ENCODE data around the gene EPM2A.

The EPM2A gene

DNA sequence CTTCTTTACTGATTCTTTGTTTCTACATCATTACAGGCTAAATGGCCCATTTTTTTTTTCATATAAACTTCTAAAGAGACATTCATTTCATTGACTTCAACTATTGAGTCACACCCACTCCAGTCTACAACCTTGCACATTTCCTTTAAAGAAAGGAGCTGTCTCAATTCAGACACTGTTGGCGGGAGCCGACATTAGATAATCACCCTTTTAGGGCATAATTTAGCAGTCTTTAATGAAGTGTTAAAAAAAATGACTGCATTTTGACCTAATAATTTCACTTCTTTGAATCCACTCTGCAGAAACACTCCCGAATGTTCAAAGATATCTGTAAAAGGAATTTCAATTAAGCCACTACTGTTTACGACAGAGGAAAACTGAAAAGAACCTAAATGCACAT is 1.5 kb downstream of the EPM2A start:
- no peak overlapping the region for H3K4me3 ChIP-seq (ENCODE audit: control insufficient read depth, low read depth, low read length)
- TF ChIP-seq, protein P1, sequence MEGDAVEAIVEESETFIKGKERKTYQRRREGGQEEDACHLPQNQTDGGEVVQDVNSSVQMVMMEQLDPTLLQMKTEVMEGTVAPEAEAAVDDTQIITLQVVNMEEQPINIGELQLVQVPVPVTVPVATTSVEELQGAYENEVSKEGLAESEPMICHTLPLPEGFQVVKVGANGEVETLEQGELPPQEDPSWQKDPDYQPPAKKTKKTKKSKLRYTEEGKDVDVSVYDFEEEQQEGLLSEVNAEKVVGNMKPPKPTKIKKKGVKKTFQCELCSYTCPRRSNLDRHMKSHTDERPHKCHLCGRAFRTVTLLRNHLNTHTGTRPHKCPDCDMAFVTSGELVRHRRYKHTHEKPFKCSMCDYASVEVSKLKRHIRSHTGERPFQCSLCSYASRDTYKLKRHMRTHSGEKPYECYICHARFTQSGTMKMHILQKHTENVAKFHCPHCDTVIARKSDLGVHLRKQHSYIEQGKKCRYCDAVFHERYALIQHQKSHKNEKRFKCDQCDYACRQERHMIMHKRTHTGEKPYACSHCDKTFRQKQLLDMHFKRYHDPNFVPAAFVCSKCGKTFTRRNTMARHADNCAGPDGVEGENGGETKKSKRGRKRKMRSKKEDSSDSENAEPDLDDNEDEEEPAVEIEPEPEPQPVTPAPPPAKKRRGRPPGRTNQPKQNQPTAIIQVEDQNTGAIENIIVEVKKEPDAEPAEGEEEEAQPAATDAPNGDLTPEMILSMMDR (conservative IDR thresholded peaks at IDR 0.05; ENCODE audit: control insufficient read depth, insufficient read depth, low read depth, low read length), result no peak
- no peak for DNase-seq (ENCODE audit: low read depth)

DNA sequence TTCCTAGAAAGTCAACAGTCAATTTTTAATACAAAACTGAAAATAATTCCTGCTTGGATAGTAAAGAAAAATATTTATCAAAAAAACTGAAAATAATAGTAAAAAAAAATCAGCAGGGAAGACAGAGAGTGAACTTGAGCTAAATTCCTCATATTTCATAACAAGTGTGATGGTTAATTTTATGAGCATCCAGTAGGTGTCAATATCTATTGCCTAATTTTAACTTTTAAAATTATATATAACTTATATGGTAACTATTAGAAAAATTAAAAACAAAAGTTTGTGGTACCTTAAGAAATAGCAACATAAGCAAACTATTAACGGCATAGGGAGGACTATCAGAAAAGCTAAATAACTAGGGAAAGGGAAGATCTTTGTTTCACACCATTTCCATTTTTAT is 2.1 kb downstream of the EPM2A start:
- no peak for DNase-seq (ENCODE audit: low read depth)
- TF ChIP-seq, protein P1 (conservative IDR thresholded peaks at IDR 0.05; ENCODE audit: control insufficient read depth, insufficient read depth, low read depth, low read length), result no peak
- H3K4me3 ChIP-seq (ENCODE audit: control insufficient read depth, low read depth, low read length), result no peak overlapping the region

DNA sequence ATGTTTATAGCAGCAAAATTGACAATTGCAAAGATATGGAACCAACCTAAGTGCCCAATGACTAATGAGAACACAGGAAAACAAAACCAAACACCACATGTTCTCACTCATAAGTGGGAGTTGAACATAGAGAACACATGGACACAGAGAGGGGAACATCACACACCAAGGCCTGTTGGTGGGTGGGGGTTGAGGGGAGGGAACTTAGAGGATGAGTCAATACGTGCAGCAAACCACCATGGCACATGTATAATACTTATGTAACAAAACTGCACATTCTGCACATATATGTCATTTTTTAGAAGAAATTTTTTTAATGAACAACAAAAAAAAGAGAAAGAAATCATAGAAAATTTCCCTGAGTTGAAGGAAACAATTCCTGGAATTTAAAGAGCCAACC is 3.9 kb downstream of the EPM2A start:
- DNase-seq (ENCODE audit: low read depth), result peak; percentile 22
- H3K4me3 ChIP-seq (ENCODE audit: control insufficient read depth, low read depth, low read length), result no peak overlapping the region
- TF ChIP-seq, protein P1 (conservative IDR thresholded peaks at IDR 0.05; ENCODE audit: control insufficient read depth, insufficient read depth, low read depth, low read length), result no peak

DNA sequence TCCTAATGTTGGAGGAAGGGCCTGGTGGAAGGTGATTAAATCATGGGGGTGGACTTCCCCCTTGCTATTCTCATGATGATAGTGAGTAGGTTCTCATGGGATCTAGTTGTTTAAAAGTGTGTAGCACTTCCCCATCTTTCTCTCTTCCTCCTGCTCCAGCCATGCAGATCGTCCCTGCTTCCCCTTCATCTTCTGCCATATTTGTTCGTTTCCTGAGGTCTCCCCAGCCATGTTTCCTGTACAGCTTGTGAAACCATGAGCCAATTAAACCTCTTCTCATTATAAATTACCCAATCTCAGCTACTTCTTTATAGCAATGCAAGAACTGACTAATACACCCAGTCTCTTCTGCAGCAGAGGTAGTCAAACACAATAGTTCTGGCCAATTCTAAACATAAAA is 5.4 kb downstream of the EPM2A start:
- TF ChIP-seq, protein P1 (conservative IDR thresholded peaks at IDR 0.05; ENCODE audit: control insufficient read depth, insufficient read depth, low read depth, low read length), result no peak
- no peak for DNase-seq (ENCODE audit: low read depth)
- no peak overlapping the region for H3K4me3 ChIP-seq (ENCODE audit: control insufficient read depth, low read depth, low read length)

DNA sequence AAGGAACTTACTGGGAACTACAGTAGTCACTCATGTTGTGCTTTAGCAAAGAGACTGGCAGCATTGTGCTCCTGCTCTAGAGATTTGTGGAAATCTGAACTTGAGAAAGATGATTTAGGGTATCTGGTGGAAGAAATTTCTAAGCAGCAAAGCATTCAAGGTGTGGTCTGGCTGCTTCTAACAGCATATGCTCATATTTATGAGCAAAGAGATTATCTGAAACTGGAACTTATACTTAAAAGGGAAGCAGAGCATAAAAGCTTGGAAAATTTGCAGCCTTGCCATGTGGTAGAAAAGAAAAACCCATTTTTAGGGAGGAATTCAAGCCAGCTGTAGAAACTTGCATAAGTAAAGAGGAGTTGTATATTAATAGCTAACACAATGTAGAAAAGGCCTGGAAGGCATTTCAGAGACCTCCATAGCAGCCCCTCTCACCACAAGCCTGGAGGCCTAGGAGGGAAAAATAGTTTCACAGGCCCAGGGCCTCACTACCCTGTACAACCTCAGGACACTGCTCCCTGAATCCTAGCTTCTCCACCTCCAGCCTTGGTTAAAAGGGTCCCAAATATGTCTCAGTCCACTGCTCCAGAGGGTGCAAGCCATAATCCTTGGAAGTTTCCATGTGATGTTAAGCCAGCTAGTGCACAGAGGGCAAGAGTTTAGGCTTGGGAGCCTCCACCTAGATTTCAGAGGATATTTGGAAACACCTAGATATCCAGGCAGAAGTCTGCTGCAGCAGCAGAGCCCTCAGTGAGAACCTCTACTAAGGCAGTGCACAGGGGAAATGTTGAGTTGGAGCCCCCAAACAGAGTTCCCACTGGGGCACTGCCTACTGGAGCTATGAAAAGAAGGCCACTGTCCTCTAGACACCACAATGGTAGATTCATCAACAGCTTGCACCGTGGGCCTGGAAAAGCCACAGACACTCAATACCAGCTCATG is 6.6 kb downstream of the EPM2A start:
- TF ChIP-seq, protein P1 (conservative IDR thresholded peaks at IDR 0.05; ENCODE audit: control insufficient read depth, insufficient read depth, low read depth, low read length), result no peak

DNA sequence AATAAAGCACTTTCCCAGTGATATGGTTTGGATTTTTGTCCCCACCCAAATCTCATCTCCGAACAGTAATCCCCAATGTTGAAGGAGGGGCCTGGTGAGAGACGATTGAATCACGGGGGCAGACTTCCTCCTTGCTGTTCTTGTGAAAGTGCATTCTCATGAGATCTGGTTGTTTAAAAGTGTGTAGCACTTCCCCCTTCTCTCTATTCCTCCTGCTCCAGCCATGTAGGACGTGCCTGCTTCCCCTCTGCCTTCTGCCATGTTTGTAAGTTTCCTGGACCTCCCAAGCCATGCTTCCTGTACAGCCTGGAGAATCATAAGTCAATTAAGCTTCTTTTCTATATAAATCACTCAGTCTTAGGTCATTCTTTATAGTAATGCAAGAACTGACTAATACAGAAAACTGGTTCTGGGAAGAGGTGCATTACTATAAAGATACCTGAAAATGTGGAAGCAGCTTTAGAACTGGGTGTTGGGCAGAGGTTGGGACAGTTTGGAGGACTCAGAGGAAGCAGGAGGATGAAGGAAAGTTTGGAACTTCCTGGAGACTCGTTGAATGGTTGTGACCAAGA is 7.4 kb downstream of the EPM2A start:
- DNase-seq (ENCODE audit: low read depth), result no peak
- no peak overlapping the region for H3K4me3 ChIP-seq (ENCODE audit: control insufficient read depth, low read depth, low read length)
- TF ChIP-seq, protein P1 (conservative IDR thresholded peaks at IDR 0.05; ENCODE audit: control insufficient read depth, insufficient read depth, low read depth, low read length), result no peak

More for the DNA sequence above, 6.6 kb downstream of the EPM2A start:
- no peak for DNase-seq (ENCODE audit: low read depth)
- H3K4me3 ChIP-seq (ENCODE audit: control insufficient read depth, low read depth, low read length), result no peak overlapping the region
